Activated CD4-positive, alpha-beta T cell treated with anti-CD3 and anti-CD28 coated beads for 36 hours (primary cell): ENCODE data around the gene FBXO47. TPM values are rescaled to one million over a fixed set of nuclear protein-coding genes. Genes with fewer than 3 reads are reported as not detected.
"Not testable (repeated sequence)": the region's sequence is repeated elsewhere in the genome, so short reads cannot be mapped to it uniquely, and the experiment has no call there.

ENCODE experiments used
- ATAC-seq: fragments of 200-7000 bp; cut with Tn5 transposase; one replicate; pipeline ENCODE4 v1.10.0; 2021; ENCODE audit warnings: mild to moderate bottlenecking, moderate library complexity
- CTCF ChIA-PET: fragments of 350-600 bp; sonication (Branson Sonifier 250); formaldehyde crosslinking; loops from one replicate; lab custom pipeline; 2021; ENCODE audit warnings: antibody characterized with exemption; lab: Charles Lee
- POLR2A ChIA-PET: fragments of 350-600 bp; sonication (Branson Sonifier 250); formaldehyde crosslinking; loops from one replicate; lab custom pipeline; 2021; ENCODE audit warnings: antibody characterized with exemption, inconsistent platforms; lab: Charles Lee
- DNase-seq: peaks from one replicate; pipeline ENCODE4 v3.0.0-alpha.2; 2020
- H3K27ac Mint-ChIP-seq: one replicate; pipeline ENCODE4 v1.8.0; 2021; ENCODE audit warnings: mixed read lengths
- H3K27me3 Mint-ChIP-seq: one replicate; pipeline ENCODE4 v1.8.0; 2021; ENCODE audit warnings: mixed read lengths
- H3K36me3 Mint-ChIP-seq: one replicate; pipeline ENCODE4 v1.8.0; 2021; ENCODE audit warnings: low read depth, mixed read lengths
- H3K4me1 Mint-ChIP-seq: one replicate; pipeline ENCODE4 v1.8.0; 2021; ENCODE audit warnings: mixed read lengths
- H3K4me3 Mint-ChIP-seq: one replicate; pipeline ENCODE4 v1.8.0; 2021; ENCODE audit warnings: mild to moderate bottlenecking, moderate library complexity, mixed read lengths
- H3K9me3 Mint-ChIP-seq: one replicate; pipeline ENCODE4 v1.8.0; 2021; ENCODE audit warnings: low read depth, mixed read lengths
- intact Hi-C, 2 experiments: fragments of 100-400 bp; cut with DNase I in 1 of 2; cut with micrococcal nuclease in 1 of 2; formaldehyde crosslinking; loops; one replicate each; pipeline versions ENCODE4 v1.14.2 to v1.15.1; 2022 to 2024; cut with DNase I, micrococcal nuclease
- total RNA-seq, 2 experiments: library from RNA; stranded (reverse); gene quantifications; one replicate each; pipeline ENCODE4 v1.2.3, GENCODE V29; 2021

FBXO47 gene
- total RNA-seq, 2 experiments from 2014 or later, result 0.11 to 0.16 TPM

DNA sequence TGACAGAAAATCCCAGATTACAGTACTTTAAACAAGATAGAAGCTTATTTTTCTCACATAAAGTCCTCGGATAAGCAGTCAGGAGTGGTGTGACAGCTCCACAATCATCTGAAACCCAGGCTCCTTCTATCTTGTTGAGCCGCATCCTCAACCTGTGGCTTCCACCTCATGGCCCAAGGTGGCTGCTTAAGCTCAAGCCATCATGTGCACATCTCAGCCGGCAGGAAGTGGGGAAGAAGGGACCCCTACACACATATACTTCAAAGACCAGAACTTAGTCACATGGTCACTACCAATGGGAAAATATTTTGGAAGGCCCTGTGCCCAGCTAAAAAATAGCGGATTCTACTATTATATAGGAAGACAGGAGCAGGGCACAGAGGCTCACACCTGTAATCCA, 11.0 kb upstream of the FBXO47 start:
- Mint-ChIP-seq H3K27me3 (no peaks in the 10 kb centered on the region), H3K4me3 (no peak overlapping the region), H3K27ac (no peak overlapping the region), H3K4me1 (peaks cover 8% of the 10 kb centered on the region), H3K9me3 (no peaks in the 10 kb centered on the region), H3K36me3 (no peaks in the 10 kb centered on the region)
- no peak for ATAC-seq
- DNase-seq, result no peak
- POLR2A ChIA-PET, result no interaction called here
- CTCF ChIA-PET, result interaction anchor here (0.5 to 1.8 kb wide), 2 partner anchors 11 to 311 kb away, joined by 3 to 4 read pairs; no protein-coding TSS in a partner anchor
- intact Hi-C loops, result no loop called here

DNA sequence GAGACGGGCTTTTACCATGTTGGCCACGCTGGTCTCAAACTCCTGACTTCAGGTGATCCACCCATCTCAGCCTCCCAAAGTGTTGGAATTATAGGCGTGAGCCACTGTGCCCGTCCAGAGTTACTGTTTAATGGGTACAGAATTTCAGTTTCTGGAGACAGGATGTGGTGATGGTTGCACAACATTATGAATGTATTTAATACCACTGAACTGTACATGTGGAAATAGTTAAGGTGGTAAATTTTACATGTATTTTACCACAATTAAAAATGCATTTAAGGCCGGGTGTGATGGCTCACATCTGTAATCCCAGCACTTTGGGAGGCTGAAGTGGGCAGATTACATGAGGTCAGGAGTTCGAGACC, 9.0 kb upstream of the FBXO47 start:
- H3K4me1 Mint-ChIP-seq, H3K4me3 Mint-ChIP-seq, DNase-seq, H3K9me3 Mint-ChIP-seq, H3K27ac Mint-ChIP-seq, H3K27me3 Mint-ChIP-seq, H3K36me3 Mint-ChIP-seq, intact Hi-C loops: not testable (repeated sequence)
- ChIA-PET POLR2A (interaction anchor here (0.6 kb wide), 1 partner anchor 10 kb away, joined by 3 read pairs; no protein-coding TSS in a partner anchor), CTCF (interaction anchor here (1.3 kb wide), 1 partner anchor 144 kb away, joined by 4 read pairs; no protein-coding TSS in a partner anchor)
- ATAC-seq, result peak; percentile 44

DNA sequence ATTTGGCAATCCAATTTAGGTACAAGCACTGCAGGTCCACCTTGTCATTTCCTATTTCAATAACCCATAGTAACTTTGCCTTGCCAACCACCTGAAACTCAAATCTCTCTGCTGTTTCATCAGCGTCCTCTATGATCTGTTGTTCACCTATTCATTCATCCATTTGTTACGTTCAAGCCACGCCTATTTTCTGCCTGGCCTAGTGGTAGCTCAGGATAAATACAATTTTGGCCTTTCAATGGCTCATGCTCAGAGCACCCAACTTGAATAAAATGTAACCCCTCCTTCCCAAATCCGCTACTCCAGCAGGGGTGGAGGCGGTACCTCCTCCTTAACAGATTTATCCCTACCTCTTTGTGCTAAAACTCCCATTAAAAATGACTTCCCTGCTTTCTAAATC, 3.6 kb upstream of the FBXO47 start:
- Mint-ChIP-seq H3K27me3 (no peaks in the 10 kb centered on the region), H3K4me3 (no peak overlapping the region), H3K4me1 (peaks cover 16% of the 10 kb centered on the region), H3K9me3 (no peaks in the 10 kb centered on the region), H3K36me3 (no peaks in the 10 kb centered on the region), H3K27ac (no peak overlapping the region)
- ChIA-PET CTCF (interaction anchor here (1.8 to 2.2 kb wide), 2 partner anchors 12 to 182 kb away, joined by 4 to 10 read pairs; no protein-coding TSS in a partner anchor), POLR2A (no interaction called here)
- intact Hi-C loops, result no loop called here
- no peak for ATAC-seq
- DNase-seq, result no peak

- Mint-ChIP-seq H3K9me3 (no peaks in the 10 kb centered on the region), H3K36me3 (no peaks in the 10 kb centered on the region), H3K27me3 (no peaks in the 10 kb centered on the region), H3K4me3 (no peak overlapping the region), H3K4me1 (peaks cover 16% of the 10 kb centered on the region), H3K27ac (no peak overlapping the region)
- ChIA-PET CTCF (interaction anchor here (1.5 kb wide), 1 partner anchor 13 kb away, joined by 5 read pairs; no protein-coding TSS in a partner anchor), POLR2A (no interaction called here)
- no peak for ATAC-seq
- intact Hi-C loops, result no loop called here
- no peak for DNase-seq
Measured at GRCh38 chr17:38970128-38970527, 2.9 kb upstream of the FBXO47 start.

DNA sequence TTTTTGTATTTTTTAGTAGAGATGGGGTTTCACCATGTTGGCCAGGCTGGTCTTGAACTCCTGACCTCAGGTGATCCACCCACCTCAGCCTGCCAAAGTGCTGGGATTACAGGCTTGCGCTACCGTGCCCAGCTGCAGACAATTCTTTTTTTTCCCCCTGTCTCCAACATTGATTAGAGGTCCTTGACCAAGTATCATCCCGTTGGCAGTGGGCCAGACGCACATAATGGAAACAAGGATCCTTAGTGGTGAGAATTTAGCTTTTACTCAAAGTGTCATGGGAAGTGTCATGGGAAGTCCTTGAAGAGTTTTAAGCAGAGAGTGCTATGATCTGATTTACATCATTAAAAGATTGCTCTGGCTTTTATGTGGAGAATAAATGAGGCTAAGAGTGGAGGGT, 2.1 kb upstream of the FBXO47 start:
- no peak for ATAC-seq
- intact Hi-C loops, result loop anchor here in 1 of 2 experiments (5.0 kb wide), 1 partner anchor 97 kb away; the partner anchor contains the start of gene LASP1
- Mint-ChIP-seq H3K27me3 (no peaks in the 10 kb centered on the region), H3K9me3 (no peaks in the 10 kb centered on the region), H3K4me1 (peaks cover 16% of the 10 kb centered on the region), H3K4me3 (no peak overlapping the region), H3K36me3 (no peaks in the 10 kb centered on the region), H3K27ac (no peak overlapping the region)
- ChIA-PET CTCF (interaction anchor here (0.6 to 1.5 kb wide), 2 partner anchors 14 to 17 kb away, joined by 3 to 5 read pairs; no protein-coding TSS in a partner anchor), POLR2A (no interaction called here)
- DNase-seq, result no peak

DNA sequence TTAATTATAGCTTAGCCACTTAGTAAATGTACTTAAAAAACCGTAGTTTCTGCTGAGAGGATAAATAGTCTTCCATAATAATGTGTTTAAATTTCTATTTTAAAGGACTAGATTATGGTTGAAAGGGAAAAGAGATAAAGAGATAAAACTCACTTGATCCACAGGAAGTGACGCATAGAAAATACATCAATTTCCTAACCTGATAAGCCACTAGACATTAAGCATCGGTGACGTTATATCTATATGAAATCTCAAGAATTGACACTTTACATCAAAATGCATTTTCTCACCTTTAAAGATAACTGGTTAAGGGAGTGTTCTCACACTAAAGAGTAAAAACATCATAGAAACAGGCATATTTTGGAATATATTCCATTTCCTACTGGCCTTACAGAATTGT, 5.8 kb downstream of the FBXO47 start:
- Mint-ChIP-seq H3K4me3 (no peak overlapping the region), H3K36me3 (no peaks in the 10 kb centered on the region), H3K27ac (no peak overlapping the region), H3K9me3 (no peaks in the 10 kb centered on the region), H3K4me1 (peaks cover 26% of the 10 kb centered on the region), H3K27me3 (no peaks in the 10 kb centered on the region)
- DNase-seq (no peak), ATAC-seq (no peak)
- ChIA-PET POLR2A (no interaction called here), CTCF (no interaction called here)
- intact Hi-C loops, result no loop called here

DNA sequence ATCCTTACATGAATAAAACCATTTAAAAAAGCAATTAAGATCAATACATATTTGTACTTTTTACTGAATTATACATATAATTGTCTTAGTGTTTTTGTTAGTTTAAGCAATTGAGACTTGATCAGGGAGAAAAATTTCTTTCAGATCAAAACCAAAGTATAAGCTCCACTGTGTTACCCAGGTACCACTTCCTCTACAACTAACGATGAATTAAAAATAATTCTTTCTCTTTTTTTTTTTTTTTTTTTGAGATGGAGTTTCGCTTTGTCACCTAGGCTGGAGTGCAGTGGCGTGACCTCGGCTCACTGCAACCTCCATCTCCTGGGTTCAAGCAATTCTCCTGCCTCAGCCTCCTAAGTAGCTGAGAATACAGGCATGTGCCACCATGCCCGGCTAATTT, 6.8 kb downstream of the FBXO47 start:
- Mint-ChIP-seq H3K27me3 (no peaks in the 10 kb centered on the region), H3K27ac (peak overlapping the region; percentile 37), H3K4me1 (peaks cover 26% of the 10 kb centered on the region), H3K36me3 (no peaks in the 10 kb centered on the region), H3K4me3 (no peak overlapping the region), H3K9me3 (no peaks in the 10 kb centered on the region)
- ChIA-PET CTCF (no interaction called here), POLR2A (no interaction called here)
- DNase-seq (no peak), ATAC-seq (peak; percentile 39)
- intact Hi-C loops, result no loop called here

GRCh38 chr17:38959508-38959907, 7.7 kb downstream of the FBXO47 start:
- H3K36me3 Mint-ChIP-seq, result no peaks in the 10 kb centered on the region
- H3K9me3 Mint-ChIP-seq, result no peaks in the 10 kb centered on the region
- no peak overlapping the region for H3K27ac Mint-ChIP-seq
- no peaks in the 10 kb centered on the region for H3K27me3 Mint-ChIP-seq
- peaks cover 26% of the 10 kb centered on the region for H3K4me1 Mint-ChIP-seq
- intact Hi-C loops, result no loop called here
- POLR2A ChIA-PET, result no interaction called here
- ATAC-seq (no peak), DNase-seq (no peak)
- no peak overlapping the region for H3K4me3 Mint-ChIP-seq
- CTCF ChIA-PET, result no interaction called here

- Mint-ChIP-seq H3K9me3 (no peaks in the 10 kb centered on the region), H3K4me1 (peaks cover 26% of the 10 kb centered on the region), H3K4me3 (no peak overlapping the region), H3K27me3 (no peaks in the 10 kb centered on the region), H3K36me3 (no peaks in the 10 kb centered on the region), H3K27ac (no peak overlapping the region)
- intact Hi-C loops, result no loop called here
- POLR2A ChIA-PET, result no interaction called here
- no peak for DNase-seq
- ATAC-seq, result no peak
- CTCF ChIA-PET, result interaction anchor here (0.7 to 1.3 kb wide), 6 partner anchors 8 to 291 kb away, joined by 3 to 5 read pairs (median 4); partner anchors contain the start of gene FBXO47
Measured at GRCh38 chr17:38958756-38959155, 8.4 kb downstream of the FBXO47 start.

DNA sequence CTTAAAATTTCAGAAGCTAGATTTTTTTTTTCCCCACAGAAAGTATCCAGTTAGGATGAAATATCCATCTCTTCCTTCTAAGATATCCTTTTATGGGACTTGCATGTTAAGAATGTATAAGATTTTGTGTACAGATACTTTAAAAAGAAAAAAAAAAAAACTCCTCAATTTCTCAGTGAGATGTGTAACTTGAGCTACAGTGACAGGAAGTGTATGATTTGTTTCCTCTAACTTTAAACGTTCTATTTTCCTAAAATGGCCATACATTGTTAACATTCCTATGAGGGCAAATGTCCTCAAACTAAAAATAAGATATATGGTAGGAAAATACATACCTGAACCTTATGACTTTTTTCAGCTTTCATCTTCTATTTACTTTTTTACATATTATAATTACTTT, 8.9 kb downstream of the FBXO47 start:
- H3K36me3 Mint-ChIP-seq, result no peaks in the 10 kb centered on the region
- intact Hi-C loops, result no loop called here
- ChIA-PET POLR2A (no interaction called here), CTCF (interaction anchor here (0.7 to 1.3 kb wide), 6 partner anchors 9 to 290 kb away, joined by 3 to 5 read pairs (median 4); partner anchors contain the start of gene FBXO47)
- no peak overlapping the region for H3K4me3 Mint-ChIP-seq
- no peak for DNase-seq
- ATAC-seq, result no peak
- H3K27ac Mint-ChIP-seq, result no peak overlapping the region
- H3K4me1 Mint-ChIP-seq, result peaks cover 26% of the 10 kb centered on the region
- H3K27me3 Mint-ChIP-seq, result no peaks in the 10 kb centered on the region
- H3K9me3 Mint-ChIP-seq, result no peaks in the 10 kb centered on the region

- CTCF ChIA-PET, H3K27me3 Mint-ChIP-seq, intact Hi-C loops, ATAC-seq, H3K36me3 Mint-ChIP-seq, POLR2A ChIA-PET, DNase-seq, H3K27ac Mint-ChIP-seq, H3K4me1 Mint-ChIP-seq, H3K9me3 Mint-ChIP-seq, H3K4me3 Mint-ChIP-seq: not testable (repeated sequence)
Measured at GRCh38 chr17:38953800-38954199, 13.4 kb downstream of the FBXO47 start.

GRCh38 chr17:38947189-38947588, 20.0 kb downstream of the FBXO47 start:
- intact Hi-C loops, result no loop called here
- Mint-ChIP-seq H3K4me3 (no peak overlapping the region), H3K27ac (no peak overlapping the region), H3K9me3 (no peaks in the 10 kb centered on the region), H3K36me3 (no peaks in the 10 kb centered on the region), H3K4me1 (peaks cover 11% of the 10 kb centered on the region), H3K27me3 (no peaks in the 10 kb centered on the region)
- ATAC-seq, result peak; percentile 47
- ChIA-PET CTCF (interaction anchor here (0.7 to 1.4 kb wide), 4 partner anchors 36 to 58 kb away, joined by 4 to 5 read pairs (median 4); no protein-coding TSS in a partner anchor), POLR2A (interaction anchor here (0.5 kb wide), 1 partner anchor 23 kb away, joined by 8 read pairs; no protein-coding TSS in a partner anchor)
- DNase-seq, result peak; percentile 38
